ENCODE measurements around the gene METTL16. TPM values are rescaled to one million over a fixed set of nuclear protein-coding genes. Genes with fewer than 3 reads are reported as not detected.

The METTL16 gene
- 37.2 TPM for total RNA-seq
- 18.0 TPM for polyA plus RNA-seq (ENCODE audit: insufficient read depth, low read depth, low replicate concordance)
- long read RNA-seq, donor 1: 0 reads
- long read RNA-seq, donor 2, full-length matches to known transcripts: 1 of 1 reads
- long read RNA-seq, donor 2, partial matches to known transcripts: 0 of 1 reads
- long read RNA-seq, donor 2, other reads (novel, unspliced or antisense): 0 of 1 reads
- long read RNA-seq, donor 3, partial matches to known transcripts: 8 of 8 reads
- long read RNA-seq, donor 3, other reads (novel, unspliced or antisense): 0 of 8 reads
- long read RNA-seq, donor 4, full-length matches to known transcripts: 1 of 12 reads
- long read RNA-seq, donor 4, partial matches to known transcripts: 11 of 12 reads
- long read RNA-seq, donor 4, other reads (novel, unspliced or antisense): 0 of 12 reads
- long read RNA-seq, donor 5: 0 reads
- long read RNA-seq, donor 6, full-length matches to known transcripts: 2 of 2 reads
- long read RNA-seq, donor 6, partial matches to known transcripts: 0 of 2 reads
- long read RNA-seq, donor 6, other reads (novel, unspliced or antisense): 0 of 2 reads
- long read RNA-seq, donor 7, partial matches to known transcripts: 0 of 1 reads
- long read RNA-seq, donor 7, other reads (novel, unspliced or antisense): 1 of 1 reads
- long read RNA-seq, donor 8, full-length matches to known transcripts: 1 of 1 reads
- long read RNA-seq, donor 8, partial matches to known transcripts: 0 of 1 reads
- long read RNA-seq, donor 8, other reads (novel, unspliced or antisense): 0 of 1 reads
- long read RNA-seq, donor 9, full-length matches to known transcripts: 2 of 2 reads
- long read RNA-seq, donor 9, partial matches to known transcripts: 0 of 2 reads
- long read RNA-seq, donor 9, other reads (novel, unspliced or antisense): 0 of 2 reads
- long read RNA-seq, donor 10, partial matches to known transcripts: 5 of 5 reads
- long read RNA-seq, donor 10, other reads (novel, unspliced or antisense): 0 of 5 reads

GRCh38 chr17:2511462-2512369 lies at the start of gene METTL16:
METTL16 (minus strand) TSS chr17:2511888; CDS start chr17:2502331, 9,557 bp downstream.
- H3K4me3 ChIP-seq (ENCODE audit: low read length in 3 of 3): peak within 1 kb of the TSS; percentile 90 to 99 (median 98)
- H3K9me3 ChIP-seq (ENCODE audit: control insufficient read depth in 2 of 3, insufficient read depth in 1 of 3, low read length in 3 of 3): no peaks in the 10 kb centered on the region
- no peaks in the 10 kb centered on the region for H3K36me3 ChIP-seq (ENCODE audit: control insufficient read depth in 2 of 3, insufficient read depth in 3 of 3, low read length in 3 of 3)
- FAIRE-seq (peak; percentile 74), DNase-seq (peak; percentile 98 to 100 (median 98))
- no peaks in the 10 kb centered on the region for H3K27me3 ChIP-seq (ENCODE audit: control insufficient read depth, insufficient read depth, low read length)
- H3K4me1 ChIP-seq (ENCODE audit: control insufficient read depth in 2 of 3, insufficient read depth in 2 of 3, low read depth in 1 of 3, low read length in 3 of 3): peaks cover 5 to 11% (median 10%) of the 10 kb centered on the region in 3 donors
- intact Hi-C loops (cut with DNase I): no loop called here
- H3K27ac ChIP-seq (ENCODE audit: low read depth in 2 of 2, low read length in 2 of 2): peak within 1 kb of the TSS; percentile 80 to 81
- peak within 1 kb of the TSS; percentile 92 to 98 (median 98) for H3K9ac ChIP-seq (ENCODE audit: low read length in 3 of 3)
- no peak for TF ChIP-seq CTCF (IDR thresholded peaks at IDR 0.05; ENCODE audit: borderline replicate concordance, extremely low read depth, insufficient read depth)

- DNase-seq (no peak), FAIRE-seq (no peak)
- intact Hi-C loops (cut with DNase I): no loop called here
- H3K27me3 ChIP-seq (ENCODE audit: control insufficient read depth, insufficient read depth, low read length): no peaks in the 10 kb centered on the region
- H3K27ac ChIP-seq (ENCODE audit: low read depth in 2 of 2, low read length in 2 of 2): no peak overlapping the region
- H3K9me3 ChIP-seq (ENCODE audit: control insufficient read depth in 2 of 3, insufficient read depth in 1 of 3, low read length in 3 of 3): no peaks in the 10 kb centered on the region
- no peak for TF ChIP-seq CTCF (IDR thresholded peaks at IDR 0.05; ENCODE audit: borderline replicate concordance, extremely low read depth, insufficient read depth)
- no peak overlapping the region for H3K4me3 ChIP-seq (ENCODE audit: low read length in 3 of 3)
- no peaks in the 10 kb centered on the region for H3K4me1 ChIP-seq (ENCODE audit: control insufficient read depth in 2 of 3, insufficient read depth in 2 of 3, low read depth in 1 of 3, low read length in 3 of 3)
- H3K36me3 ChIP-seq (ENCODE audit: control insufficient read depth in 2 of 3, insufficient read depth in 3 of 3, low read length in 3 of 3): no peaks in the 10 kb centered on the region
- H3K9ac ChIP-seq (ENCODE audit: low read length in 3 of 3): no peak overlapping the region
These were observed 49.0 kb upstream of the METTL16 start for GRCh38 chr17:2560658-2561057.

- intact Hi-C loops (cut with DNase I): no loop called here
- Histone ChIP-seq H3K27ac (ENCODE audit: low read depth in 2 of 2, low read length in 2 of 2) (no peak overlapping the region), H3K27me3 (ENCODE audit: control insufficient read depth, insufficient read depth, low read length) (no peaks in the 10 kb centered on the region), H3K36me3 (ENCODE audit: control insufficient read depth in 2 of 3, insufficient read depth in 3 of 3, low read length in 3 of 3) (no peaks in the 10 kb centered on the region), H3K9ac (ENCODE audit: low read length in 3 of 3) (no peak overlapping the region), H3K4me3 (ENCODE audit: low read length in 3 of 3) (no peak overlapping the region), H3K4me1 (ENCODE audit: control insufficient read depth in 2 of 3, insufficient read depth in 2 of 3, low read depth in 1 of 3, low read length in 3 of 3) (no peaks in the 10 kb centered on the region), H3K9me3 (ENCODE audit: control insufficient read depth in 2 of 3, insufficient read depth in 1 of 3, low read length in 3 of 3) (no peaks in the 10 kb centered on the region)
- no peak for TF ChIP-seq CTCF (IDR thresholded peaks at IDR 0.05; ENCODE audit: borderline replicate concordance, extremely low read depth, insufficient read depth)
- DNase-seq (peak in 3 of 5 donors; percentile 25 to 42 (median 29)), FAIRE-seq (no peak)
These were observed 40.2 kb upstream of the METTL16 start for GRCh38 chr17:2551928-2552327.

Data from kidney (tissue), 22 donors.